Esophagus (tissue), 2 donors: ENCODE measurements around the gene PAPPA2. TPM values are rescaled to one million over a fixed set of nuclear protein-coding genes. Genes with fewer than 3 reads are reported as not detected.

ENCODE experiments used
- H3K27ac ChIP-seq, 2 donors: one replicate each; pipeline ENCODE4 v1.5.1; 2013; ENCODE audit warnings: low read depth in 2 of 2, mild to moderate bottlenecking in 2 of 2, inconsistent platforms in 1 of 2, low read length in 1 of 2, moderate library complexity in 1 of 2
- H3K27me3 ChIP-seq, 2 donors: one replicate each; pipeline ENCODE4 v1.6.1; 2013; ENCODE audit warnings: low read length in 2 of 2, control low read depth in 1 of 2, mild to moderate bottlenecking in 1 of 2; ENCODE audit not compliant: insufficient read depth in 2 of 2, control insufficient read depth in 1 of 2
- H3K36me3 ChIP-seq, 2 donors: one replicate each; pipeline ENCODE4 v1.6.1; 2013; ENCODE audit warnings: low read length in 1 of 2; ENCODE audit not compliant: control insufficient read depth in 2 of 2, insufficient read depth in 2 of 2
- H3K4me1 ChIP-seq, 2 donors: one replicate each; pipeline ENCODE4 v1.6.1; 2013; ENCODE audit warnings: low read length in 1 of 2; ENCODE audit not compliant: control insufficient read depth in 2 of 2, insufficient read depth in 2 of 2
- H3K4me3 ChIP-seq, 2 donors: one replicate each; pipeline ENCODE4 v1.5.1; 2013; ENCODE audit warnings: low read length in 2 of 2, mild to moderate bottlenecking in 2 of 2, low read depth in 1 of 2, moderate library complexity in 1 of 2
- H3K9me3 ChIP-seq, 2 donors: one replicate each; pipeline ENCODE4 v1.6.1; 2013; ENCODE audit warnings: mild to moderate bottlenecking in 2 of 2, low read depth in 1 of 2, low read length in 1 of 2, moderate library complexity in 1 of 2; ENCODE audit not compliant: control insufficient read depth in 2 of 2, insufficient read depth in 1 of 2
- WGBS, 2 donors: extraction: QIAGEN DNeasy Blood & Tissue Kit; methylation state at CpG; one replicate each; pipeline ENCODE4 v1.1.7; 2013; 5-methylcytosine and 5-hydroxymethylcytosine counted together
- polyA plus RNA-seq, 2 donors: library from polyadenylated mRNA; stranded (reverse); fragments of 200-250 nt; gene quantifications; one replicate each; pipeline ENCODE4 v1.2.3, GENCODE V29; 2013
- donor health status: healthy with polysubstance abuse.
- donor health status: Bipolar disorder and iron deficiency.

PAPPA2 gene
- polyA plus RNA-seq, 2 donors, result under 0.01 TPM; not detected in 1

DNA sequence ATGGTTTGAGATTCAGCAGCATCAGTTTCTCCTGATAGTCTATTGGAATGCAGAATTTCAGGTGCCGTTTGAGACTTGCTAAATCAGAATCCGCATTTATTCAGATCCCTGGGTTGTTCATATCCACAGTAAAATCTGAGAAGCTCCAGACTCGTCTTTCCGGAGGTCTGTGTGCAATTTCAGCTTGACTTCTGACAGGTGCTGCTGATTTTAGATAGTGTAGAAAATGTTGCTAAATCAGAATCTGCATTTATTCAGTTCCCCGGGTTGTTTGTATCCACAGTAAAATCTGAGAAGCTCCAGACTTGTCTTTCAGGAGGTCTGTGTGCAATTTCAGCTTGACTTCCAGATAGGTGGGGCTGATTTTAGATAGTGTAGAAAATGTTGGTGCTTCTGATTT is 113.7 kb downstream of the PAPPA2 start:
- no peak overlapping the region for H3K27ac ChIP-seq
- 82% methylated on average over 5 of the region's 5 CpGs for WGBS, 2 donors
- no peak overlapping the region for H3K4me3 ChIP-seq
- no peaks in the 10 kb centered on the region for H3K4me1 ChIP-seq
- no peaks in the 10 kb centered on the region for H3K27me3 ChIP-seq
- no peaks in the 10 kb centered on the region for H3K9me3 ChIP-seq
- H3K36me3 ChIP-seq, result no peaks in the 10 kb centered on the region

DNA sequence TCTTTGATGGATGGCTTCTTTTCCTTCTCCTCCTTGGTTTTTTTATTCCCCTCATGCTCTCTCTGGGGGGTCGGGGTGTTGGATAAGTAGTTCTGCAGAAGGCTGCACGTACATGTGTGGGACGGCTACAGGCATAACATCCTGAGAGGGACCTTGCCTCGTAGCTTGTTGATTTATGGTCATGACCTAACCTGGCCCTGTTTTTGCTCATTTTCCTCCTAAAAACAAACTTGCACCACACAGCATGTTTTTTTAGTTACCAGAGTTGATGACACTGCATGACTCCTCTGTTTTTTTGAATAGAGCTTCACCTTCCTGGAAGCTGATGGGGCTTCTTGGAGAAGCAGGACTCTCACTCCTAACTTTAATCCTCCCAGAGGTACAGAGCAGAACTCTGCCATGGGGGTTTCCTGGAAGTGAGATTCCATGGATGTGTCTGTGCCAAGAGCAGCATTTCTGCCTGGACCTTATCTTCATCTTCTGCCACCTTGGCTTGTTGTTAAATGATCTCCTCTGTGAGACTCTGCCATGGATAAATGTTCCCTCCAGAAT is 114.7 kb downstream of the PAPPA2 start:
- no peak overlapping the region for H3K27ac ChIP-seq
- WGBS, 2 donors, result 28 to 39% methylated on average over 4 of the region's 4 CpGs
- no peak overlapping the region for H3K4me3 ChIP-seq
- no peaks in the 10 kb centered on the region for H3K9me3 ChIP-seq
- H3K4me1 ChIP-seq, result no peaks in the 10 kb centered on the region
- no peaks in the 10 kb centered on the region for H3K27me3 ChIP-seq
- H3K36me3 ChIP-seq, result no peaks in the 10 kb centered on the region

DNA sequence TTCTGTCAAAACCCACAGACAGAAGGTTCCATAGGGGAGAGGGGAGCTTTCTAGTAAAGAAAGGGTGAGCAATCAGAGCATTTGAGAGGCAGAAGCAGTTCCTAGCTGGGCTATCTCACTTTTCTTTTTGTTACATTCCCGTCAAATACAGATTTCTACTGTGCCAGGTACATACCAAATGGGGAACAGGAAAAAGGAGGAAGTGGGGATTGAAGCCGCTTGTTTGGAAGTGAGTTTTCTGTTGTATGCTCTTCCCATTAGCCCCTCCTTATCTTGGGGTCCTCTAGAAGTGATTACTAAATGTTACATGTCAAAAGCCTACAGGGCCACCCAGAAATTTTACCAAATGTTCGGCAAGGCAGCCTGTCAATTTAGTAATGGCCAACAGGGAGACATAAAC is 116.1 kb downstream of the PAPPA2 start:
- Histone ChIP-seq H3K36me3 (no peaks in the 10 kb centered on the region), H3K4me3 (no peak overlapping the region), H3K27ac (no peak overlapping the region), H3K9me3 (no peaks in the 10 kb centered on the region), H3K4me1 (no peaks in the 10 kb centered on the region), H3K27me3 (no peaks in the 10 kb centered on the region)
- WGBS, 2 donors, result 73 to 82% methylated on average over 3 of the region's 3 CpGs

DNA sequence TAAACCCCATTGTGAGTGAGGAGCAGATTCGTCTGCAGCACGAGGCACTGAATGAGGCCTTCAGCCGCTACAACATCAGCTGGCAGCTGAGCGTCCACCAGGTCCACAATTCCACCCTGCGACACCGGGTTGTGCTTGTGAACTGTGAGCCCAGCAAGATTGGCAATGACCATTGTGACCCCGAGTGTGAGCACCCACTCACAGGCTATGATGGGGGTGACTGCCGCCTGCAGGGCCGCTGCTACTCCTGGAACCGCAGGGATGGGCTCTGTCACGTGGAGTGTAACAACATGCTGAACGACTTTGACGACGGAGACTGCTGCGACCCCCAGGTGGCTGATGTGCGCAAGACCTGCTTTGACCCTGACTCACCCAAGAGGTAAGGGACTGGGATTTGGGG is 132.2 kb downstream of the PAPPA2 start:
- no peak overlapping the region for H3K27ac ChIP-seq
- WGBS, 2 donors, result 92 to 93% methylated on average over 16 of the region's 16 CpGs
- no peaks in the 10 kb centered on the region for H3K36me3 ChIP-seq
- H3K9me3 ChIP-seq, result no peaks in the 10 kb centered on the region
- H3K27me3 ChIP-seq, result no peaks in the 10 kb centered on the region
- H3K4me3 ChIP-seq, result no peak overlapping the region
- no peaks in the 10 kb centered on the region for H3K4me1 ChIP-seq

DNA sequence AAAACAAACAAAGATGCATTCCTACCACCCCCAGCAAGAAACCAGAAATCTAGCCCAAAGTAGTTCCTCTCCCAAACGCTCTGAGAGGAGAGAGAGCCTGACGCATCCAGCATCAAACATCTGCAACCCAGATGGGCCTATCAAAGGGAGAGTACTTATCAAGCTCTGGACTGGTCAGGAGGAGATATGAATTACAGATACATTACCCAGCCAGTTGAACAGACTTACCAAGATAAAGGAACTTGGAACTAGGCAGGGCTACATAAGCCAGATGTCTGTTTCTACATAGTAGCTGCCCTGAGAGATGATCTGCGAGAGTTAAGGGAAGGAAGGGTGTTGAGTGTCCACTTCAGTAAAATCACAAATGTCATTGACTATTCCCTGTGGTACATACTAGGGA is 138.4 kb downstream of the PAPPA2 start:
- Histone ChIP-seq H3K36me3 (no peaks in the 10 kb centered on the region), H3K27ac (no peak overlapping the region), H3K4me1 (no peaks in the 10 kb centered on the region), H3K9me3 (no peaks in the 10 kb centered on the region), H3K4me3 (no peak overlapping the region), H3K27me3 (no peaks in the 10 kb centered on the region)
- 76 to 78% methylated on average over 3 of the region's 3 CpGs for WGBS, 2 donors

DNA sequence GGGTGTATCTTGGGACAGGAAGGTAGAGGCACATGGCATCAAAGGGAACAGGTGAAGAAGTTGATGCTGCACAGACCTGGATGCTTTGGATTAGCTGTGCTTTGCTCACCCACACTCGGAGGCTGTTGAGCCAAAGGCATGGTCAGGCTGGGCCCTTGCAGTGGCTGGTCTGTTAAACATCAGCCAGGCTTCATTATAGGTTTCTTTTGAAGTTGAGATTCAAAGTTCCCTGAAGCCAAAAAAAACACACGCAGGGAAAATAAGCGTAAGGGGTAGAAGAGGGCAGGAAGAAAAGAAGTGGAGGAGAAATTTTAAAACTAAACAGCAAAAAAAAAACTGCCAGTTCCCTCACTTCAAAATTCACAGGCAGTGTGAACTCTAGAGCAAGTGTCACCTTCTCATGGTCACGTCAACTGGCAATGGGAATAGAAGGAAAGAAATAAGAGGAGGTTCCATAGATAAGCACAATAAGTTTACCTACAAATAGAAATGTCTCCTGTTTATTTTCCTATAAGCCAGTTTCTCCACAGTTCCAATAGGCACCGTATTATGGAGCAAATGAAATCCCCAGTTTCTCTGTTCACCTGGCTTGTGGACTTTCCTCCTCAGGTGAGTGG is 139.5 kb downstream of the PAPPA2 start:
- Histone ChIP-seq H3K9me3 (no peaks in the 10 kb centered on the region), H3K4me3 (no peak overlapping the region), H3K36me3 (no peaks in the 10 kb centered on the region), H3K27ac (no peak overlapping the region), H3K4me1 (no peaks in the 10 kb centered on the region), H3K27me3 (no peaks in the 10 kb centered on the region)
- WGBS, 2 donors, result 43 to 48% methylated on average over 5 of the region's 5 CpGs

DNA sequence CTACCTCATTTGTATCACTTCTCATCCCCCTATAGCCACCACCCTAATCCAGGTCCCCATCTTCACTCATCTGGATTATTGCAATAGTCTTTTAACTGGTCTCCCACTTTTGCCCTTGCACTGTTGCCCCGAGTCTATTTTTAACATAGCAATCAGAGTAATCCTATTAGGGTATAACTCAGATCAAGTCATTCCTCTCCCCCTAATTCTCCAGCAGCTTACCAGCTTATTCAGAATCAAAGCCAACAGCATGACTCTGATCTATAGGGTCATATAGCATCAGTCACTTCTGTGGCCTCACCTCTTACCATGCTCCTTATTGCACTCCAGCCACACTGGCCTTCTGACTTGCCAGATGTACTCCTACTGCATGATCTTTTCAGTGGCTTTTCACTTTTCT is 140.7 kb downstream of the PAPPA2 start:
- H3K27ac ChIP-seq, result no peak overlapping the region
- H3K36me3 ChIP-seq, result no peaks in the 10 kb centered on the region
- H3K9me3 ChIP-seq, result no peaks in the 10 kb centered on the region
- H3K27me3 ChIP-seq, result no peaks in the 10 kb centered on the region
- WGBS, 2 donors, result 94% methylated on average over 1 of the region's 1 CpG
- no peak overlapping the region for H3K4me3 ChIP-seq
- H3K4me1 ChIP-seq, result no peaks in the 10 kb centered on the region

DNA sequence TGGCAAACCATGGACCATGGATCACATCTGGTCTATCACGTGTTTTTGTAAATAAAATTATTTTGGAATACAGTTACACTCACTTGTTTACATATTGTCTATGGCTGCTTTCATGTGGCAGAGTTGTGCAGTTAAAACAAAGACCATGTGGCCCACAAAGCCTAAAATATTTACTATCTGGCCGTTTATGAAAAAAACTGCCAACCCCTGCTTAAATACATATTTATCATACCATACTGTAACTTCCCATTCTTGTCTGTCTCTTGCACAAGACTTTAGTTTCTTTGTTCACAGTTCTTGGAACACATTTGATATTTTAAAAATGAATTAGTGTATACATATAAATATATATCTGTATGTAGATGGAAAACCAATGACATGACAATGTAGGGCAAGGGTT is 141.5 kb downstream of the PAPPA2 start:
- no peaks in the 10 kb centered on the region for H3K9me3 ChIP-seq
- H3K4me3 ChIP-seq, result no peak overlapping the region
- H3K27me3 ChIP-seq, result no peaks in the 10 kb centered on the region
- H3K36me3 ChIP-seq, result no peaks in the 10 kb centered on the region
- 38 to 42% methylated on average over 2 of the region's 2 CpGs for WGBS, 2 donors
- H3K4me1 ChIP-seq, result no peaks in the 10 kb centered on the region
- H3K27ac ChIP-seq, result no peak overlapping the region

DNA sequence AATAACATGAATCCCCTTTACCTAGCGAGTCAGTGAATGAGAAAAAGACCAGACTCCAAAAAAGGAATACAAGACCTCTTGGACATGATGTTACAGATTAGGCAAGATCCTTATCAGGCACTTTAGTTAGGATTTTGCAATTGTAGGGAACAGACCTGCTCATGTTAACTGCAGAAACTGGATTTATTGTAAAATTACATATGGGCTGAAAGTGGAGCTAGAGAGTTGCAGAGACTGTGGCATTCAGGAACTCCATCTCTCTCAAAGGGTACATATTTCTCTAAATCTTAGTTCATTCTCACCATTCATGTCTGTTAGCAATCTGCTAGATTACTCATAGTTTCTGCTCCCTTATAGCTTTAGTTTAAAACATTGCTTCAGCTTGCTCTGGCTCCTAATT is 142.2 kb downstream of the PAPPA2 start:
- Histone ChIP-seq H3K4me1 (no peaks in the 10 kb centered on the region), H3K36me3 (no peaks in the 10 kb centered on the region), H3K9me3 (no peaks in the 10 kb centered on the region), H3K27ac (no peak overlapping the region), H3K4me3 (no peak overlapping the region), H3K27me3 (no peaks in the 10 kb centered on the region)
- WGBS, 2 donors, result 68 to 77% methylated on average over 1 of the region's 1 CpG
